HG03565 (cell line): ENCODE data around the gene PNN.
"Not testable (repeated sequence)": the region's sequence is repeated elsewhere in the genome, so short reads cannot be mapped to it uniquely, and the experiment has no call there.

Experiments used
- ATAC-seq: cut with Tn5 transposase; IDR thresholded peaks from one replicate; pipeline ENCODE4 v1.9.1; 2021; ENCODE audit warnings: mild to moderate bottlenecking, moderate library complexity; ENCODE audit not compliant: unreplicated experiment

Gene PNN

DNA sequence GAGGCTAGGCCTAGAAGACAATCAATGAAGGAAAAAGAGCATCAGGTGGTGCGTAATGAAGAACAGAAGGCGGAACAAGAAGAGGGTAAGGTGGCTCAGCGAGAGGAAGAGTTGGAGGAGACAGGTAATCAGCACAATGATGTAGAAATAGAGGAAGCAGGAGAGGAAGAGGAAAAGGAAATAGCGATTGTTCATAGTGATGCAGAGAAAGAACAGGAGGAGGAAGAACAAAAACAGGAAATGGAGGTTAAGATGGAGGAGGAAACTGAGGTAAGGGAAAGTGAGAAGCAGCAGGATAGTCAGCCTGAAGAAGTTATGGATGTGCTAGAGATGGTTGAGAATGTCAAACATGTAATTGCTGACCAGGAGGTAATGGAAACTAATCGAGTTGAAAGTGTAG, 5.5 kb downstream of the PNN start:
- no peak for ATAC-seq

DNA sequence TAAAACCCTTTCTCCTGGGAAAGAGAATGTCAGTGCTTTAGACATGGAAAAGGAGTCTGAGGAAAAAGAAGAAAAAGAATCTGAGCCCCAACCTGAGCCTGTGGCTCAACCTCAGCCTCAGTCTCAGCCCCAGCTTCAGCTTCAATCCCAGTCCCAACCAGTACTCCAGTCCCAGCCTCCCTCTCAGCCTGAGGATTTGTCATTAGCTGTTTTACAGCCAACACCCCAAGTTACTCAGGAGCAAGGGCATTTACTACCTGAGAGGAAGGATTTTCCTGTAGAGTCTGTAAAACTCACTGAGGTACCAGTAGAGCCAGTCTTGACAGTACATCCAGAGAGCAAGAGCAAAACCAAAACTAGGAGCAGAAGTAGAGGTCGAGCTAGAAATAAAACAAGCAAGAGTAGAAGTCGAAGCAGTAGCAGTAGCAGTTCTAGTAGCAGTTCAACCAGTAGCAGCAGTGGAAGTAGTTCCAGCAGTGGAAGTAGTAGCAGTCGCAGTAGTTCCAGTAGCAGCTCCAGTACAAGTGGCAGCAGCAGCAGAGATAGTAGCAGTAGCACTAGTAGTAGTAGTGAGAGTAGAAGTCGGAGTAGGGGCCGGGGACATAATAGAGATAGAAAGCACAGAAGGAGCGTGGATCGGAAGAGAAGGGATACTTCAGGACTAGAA, 6.1 kb downstream of the PNN start:
- no peak for ATAC-seq

DNA sequence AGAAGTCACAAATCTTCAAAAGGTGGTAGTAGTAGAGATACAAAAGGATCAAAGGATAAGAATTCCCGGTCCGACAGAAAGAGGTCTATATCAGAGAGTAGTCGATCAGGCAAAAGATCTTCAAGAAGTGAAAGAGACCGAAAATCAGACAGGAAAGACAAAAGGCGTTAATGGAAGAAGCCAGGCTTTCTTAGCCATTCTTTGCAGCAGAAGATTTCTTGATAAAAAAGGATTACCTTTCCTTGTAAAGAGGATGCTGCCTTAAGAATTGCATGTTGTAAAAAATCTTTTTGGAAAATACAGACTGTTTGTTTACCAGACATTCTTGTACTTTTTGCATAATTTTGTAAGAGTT, 6.6 kb downstream of the PNN start:
- no peak for ATAC-seq

DNA sequence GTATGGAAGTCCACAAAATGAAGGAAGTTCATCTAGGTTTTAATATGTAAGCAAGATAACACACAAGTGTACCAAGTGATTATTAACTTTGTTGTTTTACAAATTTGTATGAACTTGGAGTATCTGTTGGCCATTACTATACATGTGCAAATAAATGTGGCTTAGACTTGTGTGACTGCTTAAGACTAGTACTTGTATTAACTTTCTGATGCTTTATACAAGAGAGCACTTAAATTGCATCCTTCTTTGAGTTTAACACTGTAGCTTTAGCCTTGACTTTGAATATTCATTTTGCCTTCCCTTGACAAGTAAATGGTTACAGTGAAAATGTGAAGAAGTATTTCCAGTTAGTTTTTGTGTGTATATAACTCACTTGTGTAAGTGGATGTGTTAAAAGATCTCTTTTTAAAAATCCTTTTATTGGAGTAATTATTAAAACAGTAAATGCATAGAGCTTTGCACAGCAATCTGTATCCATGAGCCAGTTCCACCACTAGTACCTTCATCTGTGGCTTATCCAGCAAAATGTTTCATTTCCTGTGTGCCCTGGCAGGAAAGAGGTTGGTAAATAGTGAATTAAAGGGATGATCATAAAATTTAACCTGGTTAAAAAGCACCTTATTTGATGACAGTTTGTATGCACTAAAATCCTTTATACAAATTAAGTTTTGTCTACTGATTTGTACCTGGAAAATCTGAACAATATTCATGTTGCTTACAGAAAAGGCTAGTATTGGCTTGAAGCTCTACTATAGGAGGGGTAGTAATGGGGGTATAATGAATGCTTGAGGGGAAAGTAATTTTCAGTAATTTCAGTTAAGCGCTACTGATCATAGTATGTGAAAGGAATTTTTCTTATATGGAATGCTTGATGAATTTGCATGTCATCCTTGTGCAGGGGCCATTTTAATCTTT, 8.0 kb downstream of the PNN start:
- no peak for ATAC-seq

DNA sequence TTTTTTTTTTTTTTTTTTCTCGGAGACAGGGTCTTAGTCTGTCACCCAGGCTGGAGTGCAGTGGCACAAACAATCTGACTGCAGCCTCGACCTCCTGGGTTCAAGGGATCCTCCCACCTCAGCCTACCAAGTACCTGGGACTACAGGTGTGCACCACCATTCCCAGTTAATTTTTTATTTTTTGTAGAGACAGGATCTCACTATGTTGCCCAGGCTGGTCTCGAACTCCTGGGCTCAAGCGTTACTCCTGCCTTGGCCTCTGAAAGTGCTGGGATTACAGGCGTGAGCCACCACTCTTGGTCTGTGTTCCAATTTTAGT, 8.6 kb downstream of the PNN start:
- ATAC-seq, result not testable (repeated sequence)

DNA sequence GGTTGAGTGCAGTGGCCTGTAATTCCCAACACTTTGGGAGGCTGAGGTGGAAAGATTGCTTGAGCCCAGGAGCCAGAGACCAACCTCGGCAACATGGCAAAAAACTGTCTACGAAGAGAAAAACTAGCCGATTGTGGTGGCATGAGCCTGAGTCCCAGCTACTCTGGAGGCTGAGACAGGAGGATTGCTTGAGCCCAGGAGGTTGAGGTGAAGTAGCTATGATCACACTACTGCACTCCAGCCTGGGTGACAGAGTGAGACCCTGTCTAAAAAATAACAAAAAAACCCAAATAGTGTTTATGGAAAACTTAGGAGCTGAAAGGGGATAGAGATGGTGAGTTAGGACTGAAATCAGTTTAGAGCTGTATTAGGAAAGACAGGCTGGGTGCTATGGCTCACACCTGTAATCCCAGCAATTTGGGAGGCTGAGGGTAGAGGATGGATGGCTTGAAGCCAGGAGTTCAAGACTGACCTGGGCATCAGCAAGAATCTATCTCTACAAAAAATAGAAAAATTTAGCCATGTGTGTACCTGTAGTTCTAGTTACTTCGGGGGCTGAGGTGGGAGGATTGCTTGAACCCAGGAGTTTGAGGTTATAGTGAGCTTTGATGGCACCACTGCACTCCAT, 9.7 kb downstream of the PNN start:
- no peak for ATAC-seq

DNA sequence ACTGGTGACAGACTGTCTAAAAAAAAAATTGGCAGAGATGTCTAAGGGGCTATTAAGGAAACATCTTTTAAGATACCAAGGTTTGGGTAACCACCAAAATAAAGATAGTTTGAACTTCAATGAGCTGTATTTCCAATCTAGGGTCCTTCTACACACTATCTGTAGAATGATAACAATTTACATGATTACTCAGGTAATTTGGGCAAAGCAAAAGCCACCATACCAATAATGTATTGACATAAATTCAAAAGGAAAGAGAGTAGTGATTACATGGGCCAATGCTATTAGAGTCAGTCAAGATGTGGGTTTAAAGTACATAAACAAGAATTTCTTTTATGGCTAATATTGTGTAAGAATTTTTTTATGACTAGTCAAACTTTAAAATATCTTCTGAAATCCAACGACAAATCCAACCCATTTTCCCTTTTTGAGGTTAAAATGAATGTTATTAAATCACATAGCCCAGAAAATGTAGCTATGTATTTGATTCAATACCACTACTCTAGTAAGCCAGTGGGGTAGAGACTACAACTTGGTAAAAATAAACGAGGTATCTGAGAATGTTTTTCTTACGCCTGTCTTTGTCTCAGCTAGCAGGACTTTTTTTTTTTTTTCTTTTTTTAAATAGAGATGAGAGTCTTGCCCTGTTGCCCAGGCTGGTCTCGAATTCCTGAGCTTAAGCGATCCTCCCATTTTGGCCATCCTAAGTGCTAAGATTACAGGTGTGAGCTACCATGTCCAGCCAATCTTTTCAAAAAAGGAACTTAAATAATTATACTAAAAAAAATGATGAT, 10.4 kb downstream of the PNN start:
- no peak for ATAC-seq

DNA sequence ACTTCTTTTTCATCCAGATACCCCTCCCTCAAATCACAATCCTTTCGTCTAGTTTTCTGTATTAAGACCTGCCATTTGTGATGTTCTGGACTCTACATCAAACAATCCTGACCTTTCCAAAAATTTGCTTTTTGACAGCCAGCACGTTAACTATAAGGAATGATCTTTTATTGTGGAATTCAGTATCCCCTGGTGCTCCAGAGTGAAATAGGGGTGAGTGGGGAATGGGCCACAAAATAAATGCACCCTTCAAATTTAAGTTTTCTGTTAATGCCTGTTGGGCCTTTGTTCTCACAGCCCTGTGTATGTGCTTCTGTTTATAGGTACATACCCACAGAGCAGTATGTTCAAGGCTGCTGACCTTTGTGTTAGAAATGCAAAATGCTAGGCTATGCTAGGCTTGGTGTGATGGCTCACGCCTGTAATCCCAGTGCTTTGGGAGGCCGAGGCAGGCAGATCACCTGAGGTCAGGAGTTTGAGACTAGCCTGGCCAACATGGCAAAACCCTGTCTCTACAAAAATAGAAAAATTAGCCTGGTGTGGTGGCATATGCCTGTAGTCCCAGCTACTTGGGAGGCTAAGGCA, 12.0 kb downstream of the PNN start:
- no peak for ATAC-seq

DNA sequence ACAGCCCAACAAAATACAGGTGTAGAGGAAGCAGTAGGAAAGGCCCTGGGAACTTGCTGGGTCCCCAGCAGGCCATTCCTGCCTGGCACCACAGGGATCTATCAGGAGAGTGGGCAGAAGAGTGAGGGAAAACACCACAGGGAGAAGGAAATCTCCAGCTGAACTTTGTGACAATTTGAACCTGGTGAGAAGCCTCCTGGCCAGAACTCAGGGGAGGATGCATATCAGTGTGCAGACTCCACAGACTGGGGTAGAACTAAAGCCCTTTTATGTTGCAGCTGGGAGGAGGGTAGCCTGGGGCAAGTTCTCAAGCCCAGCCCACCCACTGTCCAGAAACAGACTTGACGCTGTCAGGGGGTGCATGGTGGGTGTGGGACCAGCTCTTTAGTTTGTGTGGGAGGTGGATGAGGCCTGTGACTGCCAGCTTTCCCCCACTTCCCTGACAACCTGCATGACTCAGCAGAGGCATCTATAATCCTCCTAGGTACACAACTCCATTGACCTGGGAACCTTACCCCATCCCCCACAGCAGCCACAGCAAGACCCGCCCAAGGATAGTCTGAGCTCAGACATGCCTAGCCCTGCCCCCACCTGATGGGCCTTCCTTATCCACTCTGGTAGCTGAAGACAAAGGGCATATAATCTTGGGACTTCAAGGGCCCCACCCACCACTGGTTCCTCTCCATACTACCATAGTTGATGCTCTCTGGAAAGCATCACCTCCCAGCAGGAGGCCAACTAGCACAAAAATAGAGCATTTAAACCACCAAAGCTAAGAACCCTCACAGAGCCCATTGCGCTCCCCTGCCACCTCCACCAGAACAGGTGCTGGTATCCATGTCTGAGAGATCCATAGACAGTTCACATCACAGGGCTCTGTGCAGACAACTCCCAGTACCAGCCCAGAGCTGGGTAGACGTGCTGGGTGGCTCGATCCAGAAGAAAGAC, 28.9 kb downstream of the PNN start:
- ATAC-seq, result no peak

DNA sequence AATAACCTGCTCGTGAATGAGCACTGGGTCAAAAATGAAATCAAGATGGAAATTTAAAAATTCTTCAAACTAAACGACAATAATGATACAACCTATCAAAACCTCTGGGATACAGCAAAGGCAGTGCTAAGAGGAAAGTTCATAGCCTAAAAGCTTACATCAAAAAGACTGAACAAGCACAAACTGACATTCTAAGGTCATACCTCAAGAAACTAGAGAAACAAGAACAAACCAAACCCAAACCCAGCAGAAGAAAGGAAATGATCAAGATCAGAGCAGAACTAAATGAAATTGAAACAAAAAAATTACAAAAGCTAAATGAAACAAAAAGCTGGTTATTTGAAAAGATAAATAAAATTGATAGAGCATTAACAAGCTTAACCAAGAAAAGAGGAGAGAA, 32.4 kb downstream of the PNN start:
- not testable (repeated sequence) for ATAC-seq

DNA sequence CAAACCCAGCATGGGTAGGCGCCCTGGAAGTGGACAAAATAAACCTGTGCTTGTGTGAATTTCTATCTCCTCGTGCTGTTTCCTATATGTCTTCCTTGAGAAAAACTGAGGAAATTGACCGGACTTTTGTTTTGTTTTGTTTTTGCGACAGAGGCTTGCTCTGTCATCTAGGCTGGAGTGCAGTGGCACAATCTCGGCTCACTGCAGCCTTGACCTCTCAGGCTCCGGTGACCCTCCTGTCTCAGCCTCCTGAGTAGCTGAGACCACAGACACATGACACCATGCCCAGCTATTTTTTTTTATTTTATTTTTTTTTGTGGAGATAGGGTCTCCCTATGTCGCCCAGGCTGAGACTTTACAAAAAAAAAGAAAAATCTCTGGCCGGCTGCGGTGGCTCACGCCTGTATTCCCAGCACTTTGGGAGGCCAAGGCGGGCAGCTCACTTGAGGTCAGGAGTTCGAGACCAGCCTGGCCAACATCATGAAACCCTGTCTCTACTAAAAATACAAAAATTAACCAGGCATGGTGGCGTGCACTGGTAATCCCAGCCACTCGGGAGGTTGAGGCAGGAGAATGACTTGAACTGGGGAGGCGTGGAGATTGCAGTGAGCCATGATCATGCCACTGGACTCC, 36.2 kb downstream of the PNN start:
- no peak for ATAC-seq

DNA sequence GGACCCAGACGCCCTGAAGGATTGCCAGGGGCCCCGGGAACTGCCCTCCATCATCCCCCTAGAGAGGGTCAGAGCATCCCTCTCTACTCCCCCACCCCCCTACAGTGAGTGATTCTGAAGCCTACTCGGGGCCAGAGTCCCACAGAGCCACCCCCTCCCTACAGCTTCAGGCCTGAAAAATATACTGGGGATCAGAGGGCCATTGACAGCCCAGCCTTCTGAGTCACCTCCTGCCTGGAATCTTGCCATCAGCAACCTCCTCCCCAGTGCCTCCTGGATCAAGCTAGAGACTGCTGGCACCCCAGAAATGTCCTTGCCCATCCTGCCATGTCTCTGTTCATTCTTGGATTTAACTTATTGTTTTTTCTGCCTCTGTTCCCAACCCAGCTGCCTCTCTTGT, 37.0 kb downstream of the PNN start:
- ATAC-seq, result no peak

DNA sequence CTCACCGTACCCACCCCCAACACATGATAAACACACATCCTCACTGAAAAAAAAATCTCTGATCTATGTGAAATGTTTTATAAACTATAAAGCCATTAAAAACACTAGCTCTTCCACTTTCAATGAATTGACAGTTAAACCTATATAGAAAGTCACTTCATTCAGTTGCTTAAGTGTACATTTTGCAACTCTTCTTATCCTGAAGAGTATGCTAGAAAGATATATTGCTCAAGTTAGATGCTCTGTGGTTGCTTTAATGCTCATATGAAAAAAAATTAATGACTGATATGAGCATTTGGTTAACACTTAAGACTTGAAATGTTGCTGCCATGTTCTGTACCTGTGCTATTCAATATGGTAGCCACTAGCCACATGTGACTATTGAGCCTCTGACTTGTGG, 37.6 kb downstream of the PNN start:
- ATAC-seq, result no peak

DNA sequence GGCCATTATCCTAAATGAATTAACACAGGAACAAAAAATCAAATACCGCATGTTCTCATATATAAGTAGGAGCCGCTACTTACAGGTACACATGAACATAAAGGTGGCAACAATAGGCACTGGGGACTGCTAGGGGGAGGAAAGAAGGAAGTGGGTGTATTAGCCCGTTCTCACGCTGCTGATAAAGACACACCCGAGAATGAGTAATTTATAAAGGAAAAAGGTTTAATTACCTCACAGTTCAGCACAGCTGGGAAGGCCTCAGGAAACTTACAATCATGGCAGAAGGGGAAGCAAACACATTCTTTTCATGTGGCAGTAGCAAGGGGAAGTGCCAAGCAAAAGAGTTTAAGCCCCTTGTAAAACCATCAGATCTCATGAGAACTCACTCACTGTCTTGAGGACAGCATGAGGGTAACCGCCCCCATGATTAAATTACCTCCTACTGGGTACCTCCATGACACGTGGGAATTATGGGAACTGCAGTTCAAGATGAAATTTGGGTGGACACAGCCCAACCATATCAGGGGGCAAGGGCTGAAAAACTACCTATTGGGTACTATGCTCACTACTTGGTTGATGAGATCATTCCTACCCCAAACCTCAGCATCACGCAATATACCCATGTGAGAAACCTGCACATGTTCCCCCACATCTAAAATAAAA, 42.3 kb downstream of the PNN start:
- no peak for ATAC-seq

DNA sequence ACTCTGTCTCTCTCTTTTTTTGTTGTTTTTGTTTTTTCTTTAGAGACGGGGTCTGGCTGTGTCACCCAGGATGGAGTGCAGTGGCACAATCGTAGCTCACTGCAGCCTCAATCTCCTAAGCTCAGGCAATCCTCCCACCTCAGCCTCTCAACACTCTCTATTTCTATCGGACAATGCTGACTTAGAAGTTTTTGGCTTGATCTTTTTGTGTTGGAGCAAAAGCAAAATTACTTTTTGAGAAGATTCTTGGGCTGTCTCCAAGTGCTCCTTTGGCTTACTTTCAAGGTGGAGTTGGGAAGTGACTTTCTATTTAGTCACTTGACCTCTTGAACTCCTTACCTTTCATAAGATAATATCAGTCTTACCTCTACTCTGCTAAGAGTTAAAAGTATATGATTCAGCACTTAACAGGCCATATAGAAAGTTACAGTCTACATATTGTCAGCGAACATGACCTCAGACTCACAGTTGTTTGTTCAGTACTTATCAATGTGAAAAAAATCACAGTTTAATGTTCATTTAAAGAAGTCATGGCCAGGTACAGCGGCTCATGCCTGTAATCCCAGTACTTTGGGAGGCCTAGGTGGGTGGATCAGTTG, 43.2 kb downstream of the PNN start:
- no peak for ATAC-seq

DNA sequence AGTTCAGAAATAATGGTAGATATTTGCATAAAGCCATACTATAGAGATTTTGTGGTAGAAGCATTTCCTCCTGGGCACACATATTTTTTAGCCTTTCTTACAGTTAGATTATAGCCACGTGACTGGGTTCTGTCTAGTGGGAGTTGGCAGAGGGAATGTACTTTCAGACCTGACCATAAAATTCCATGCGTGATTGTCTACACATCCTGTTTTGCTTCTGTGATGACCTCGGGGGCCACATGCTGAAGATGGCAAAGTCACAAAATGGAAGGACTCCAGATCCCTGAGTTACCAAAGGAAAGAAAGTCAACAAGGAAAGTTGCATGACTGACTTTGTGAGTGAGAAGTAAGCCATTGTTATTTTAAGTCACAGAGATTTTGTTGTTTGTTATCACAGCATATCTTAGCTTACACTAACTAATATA, 44.0 kb downstream of the PNN start:
- no peak for ATAC-seq

DNA sequence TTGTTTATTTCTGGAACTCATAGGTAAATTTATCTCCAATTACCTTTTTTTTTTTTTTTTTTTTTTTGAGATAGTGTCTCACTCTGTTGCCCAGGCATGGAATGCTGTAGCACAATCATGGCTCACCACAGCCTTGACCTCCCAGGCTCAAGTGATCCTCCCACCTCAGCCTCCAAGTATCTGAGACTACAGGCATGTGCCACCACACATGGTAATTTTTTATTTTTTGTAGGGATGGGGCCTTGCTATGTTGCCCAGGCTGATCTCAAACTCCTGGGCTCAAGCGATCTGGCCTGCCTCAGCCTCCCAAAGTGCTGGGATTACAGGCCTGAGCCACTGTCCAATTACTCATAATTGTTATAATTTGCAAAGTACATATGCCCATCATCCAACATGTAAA, 45.4 kb downstream of the PNN start:
- not testable (repeated sequence) for ATAC-seq

DNA sequence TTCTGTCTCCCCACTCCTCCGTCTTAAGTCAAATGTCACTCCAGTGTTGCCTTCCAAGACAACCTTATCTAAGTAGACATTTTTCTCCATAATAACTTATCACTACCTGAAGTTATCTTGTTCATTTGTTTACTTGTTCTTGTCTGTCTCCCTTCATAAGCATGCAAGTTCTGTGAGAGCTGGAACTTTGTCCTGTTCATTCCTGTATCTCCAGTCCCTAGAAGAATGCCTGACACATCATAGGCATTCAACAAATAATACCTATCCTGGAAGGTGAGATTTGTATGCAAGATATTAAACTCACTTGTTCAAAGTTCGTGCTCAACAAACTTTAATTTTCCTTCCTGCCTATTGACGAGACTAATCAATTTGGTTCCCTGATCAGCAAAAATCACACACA, 53.0 kb downstream of the PNN start:
- no peak for ATAC-seq
